Measurements from ENCODE around the gene POLDIP2.
A peak's percentile ranks its signal among the peaks of the same experiment; 100 is the strongest.

POLDIP2 gene

GRCh38 chr17:28335201-28335958 lies 21.9 kb downstream of the POLDIP2 start, which contains the start of the genes IFT20 and TNFAIP1:
TSS of gene IFT20 (minus strand) at chr17:28335472. CDS start at chr17:28331985, 3,487 bp downstream.
TSS of gene TNFAIP1 (plus strand) at chr17:28335761. CDS start at chr17:28339522, 3,761 bp downstream.
- DNase-seq: peak; percentile 93

- no peak for DNase-seq
Observed at GRCh38 chr17:28334666-28335200, 22.6 kb downstream of the POLDIP2 start.

DNA sequence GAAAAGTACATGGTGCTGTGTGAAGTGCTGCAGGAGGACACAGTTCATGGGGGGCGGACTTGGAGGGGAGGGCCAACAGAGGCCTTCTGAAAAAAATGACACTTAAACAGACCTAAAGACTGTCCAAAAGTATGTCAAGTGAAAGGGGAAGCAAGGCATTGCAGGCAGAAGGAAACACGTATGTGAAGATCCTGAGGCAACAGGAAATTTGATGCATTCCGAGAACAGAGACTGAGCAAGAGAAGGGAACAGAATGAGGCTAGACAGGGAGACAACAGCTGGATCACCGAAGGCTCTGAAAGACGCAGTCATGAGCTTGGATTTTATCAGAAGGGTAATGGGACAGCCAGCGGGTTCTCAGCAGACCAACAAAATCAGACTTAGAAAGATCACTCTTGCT lies 23.2 kb downstream of the POLDIP2 start:
- no peak for DNase-seq

GRCh38 chr17:28333083-28333746 lies 24.1 kb downstream of the POLDIP2 start:
- DNase-seq: no peak

GRCh38 chr17:28331891-28332420 lies 25.4 kb downstream of the POLDIP2 start:
- DNase-seq: no peak

DNA sequence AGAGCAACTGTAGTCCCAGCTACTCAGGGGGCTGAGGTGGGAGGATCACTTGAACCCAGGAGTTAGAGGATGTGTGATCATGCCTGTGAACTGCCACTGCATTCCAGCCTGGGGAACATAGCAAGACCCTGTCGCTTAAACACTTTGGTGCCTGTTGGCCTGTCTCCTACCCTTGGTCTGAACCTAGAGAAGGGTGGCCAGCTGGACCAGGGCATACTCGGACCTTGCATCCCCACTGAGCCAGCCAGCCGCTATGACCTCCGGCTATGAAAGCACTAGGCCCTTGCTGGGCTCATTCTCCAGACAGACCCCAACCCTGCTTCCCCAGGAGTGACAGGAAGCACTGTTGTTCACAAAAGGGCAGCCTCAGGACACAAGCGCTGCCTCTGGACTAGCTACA lies 26.7 kb downstream of the POLDIP2 start:
- no peak for DNase-seq

- DNase-seq: no peak
Observed at GRCh38 chr17:28328325-28328724, 29.0 kb downstream of the POLDIP2 start.

DNA sequence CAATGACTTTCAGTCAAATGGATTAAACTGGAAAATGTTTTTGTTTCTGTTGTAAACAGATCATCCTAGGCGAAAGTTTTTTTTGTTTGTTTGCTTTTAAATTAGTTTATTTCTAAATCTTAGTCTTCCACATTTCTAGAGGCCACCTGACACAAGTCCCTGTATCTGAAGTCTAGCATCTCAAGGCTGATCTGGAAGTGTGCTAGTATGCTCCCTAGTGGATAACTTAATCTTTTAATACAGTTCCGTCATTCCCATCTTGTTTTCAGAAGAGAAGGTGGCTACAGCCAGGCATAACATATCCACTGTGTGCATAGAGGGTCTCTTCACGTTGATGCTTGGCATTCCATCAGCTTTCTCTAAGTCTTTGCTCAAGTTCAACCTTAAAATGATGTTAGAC lies 29.6 kb downstream of the POLDIP2 start:
- DNase-seq: no peak

DNA sequence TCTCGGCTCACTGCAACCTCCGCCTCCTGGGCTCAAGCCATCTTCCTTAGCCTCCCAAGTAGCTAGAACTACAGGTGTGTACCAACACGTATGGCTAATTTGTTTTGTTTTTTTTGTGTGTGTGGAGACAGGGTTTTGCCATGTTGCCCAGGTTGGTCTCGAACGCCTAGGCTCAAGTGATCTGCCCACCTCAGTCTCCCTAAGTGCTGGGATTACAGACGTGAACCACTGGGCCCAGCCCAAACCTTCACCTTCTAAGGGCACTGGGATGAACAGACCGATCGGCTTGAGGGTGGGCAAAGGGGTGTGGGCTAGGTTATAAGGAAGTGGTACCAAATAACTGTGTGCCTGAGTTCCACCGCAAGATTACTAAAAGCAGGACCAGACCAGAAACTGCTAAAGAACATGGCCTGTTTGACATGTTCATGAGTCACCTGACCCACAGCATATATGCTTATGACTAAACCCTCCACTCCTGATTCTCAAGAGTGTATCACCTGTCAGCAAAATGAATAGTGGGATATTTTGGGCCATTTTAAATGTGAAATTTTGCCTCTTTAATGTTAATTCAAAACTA lies 30.2 kb downstream of the POLDIP2 start:
- DNase-seq: no peak

DNA sequence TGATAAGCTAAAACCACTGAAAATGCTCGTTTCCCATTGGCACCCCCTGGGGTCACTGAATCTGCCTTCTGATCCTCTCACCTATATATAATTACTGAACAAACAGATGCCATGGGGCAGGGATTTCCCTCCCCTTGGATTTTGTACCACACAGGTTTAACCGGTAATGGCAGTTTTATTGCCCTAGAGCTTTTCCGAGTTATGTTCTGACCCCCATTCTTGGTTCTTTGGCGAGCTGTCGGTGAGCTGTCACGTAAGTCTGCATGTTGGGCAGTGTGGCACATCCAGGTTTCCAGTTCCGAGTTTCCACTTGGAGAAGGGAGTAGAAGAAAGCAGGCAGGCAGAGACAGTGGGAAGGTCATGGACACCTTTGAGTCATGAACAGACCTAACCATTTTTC lies 31.2 kb downstream of the POLDIP2 start:
- DNase-seq: no peak

DNA sequence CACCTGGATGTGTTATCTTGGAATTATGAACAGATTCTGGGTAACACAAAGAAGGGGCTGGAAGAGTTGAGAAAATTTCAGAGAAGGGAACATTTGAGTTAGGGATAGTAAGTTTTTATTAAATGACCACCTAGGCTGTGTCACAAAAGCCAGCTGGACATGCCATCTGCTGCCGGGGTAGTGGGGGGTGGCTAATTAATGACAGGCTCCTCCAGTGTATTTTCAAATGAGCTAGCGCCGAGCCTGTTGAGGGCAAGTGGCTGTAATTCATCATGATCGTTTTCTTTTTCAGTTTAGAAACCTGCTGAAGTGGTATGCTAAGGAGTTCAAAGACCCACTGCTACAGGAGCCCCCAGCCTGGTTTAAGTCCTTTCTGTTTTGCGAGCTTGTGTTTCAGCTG lies 32.1 kb downstream of the POLDIP2 start:
- DNase-seq: no peak

- no peak for DNase-seq
Observed at GRCh38 chr17:28324781-28325180, 32.5 kb downstream of the POLDIP2 start.

- DNase-seq: no peak
Observed at GRCh38 chr17:28324267-28324745, 33.0 kb downstream of the POLDIP2 start.

DNA sequence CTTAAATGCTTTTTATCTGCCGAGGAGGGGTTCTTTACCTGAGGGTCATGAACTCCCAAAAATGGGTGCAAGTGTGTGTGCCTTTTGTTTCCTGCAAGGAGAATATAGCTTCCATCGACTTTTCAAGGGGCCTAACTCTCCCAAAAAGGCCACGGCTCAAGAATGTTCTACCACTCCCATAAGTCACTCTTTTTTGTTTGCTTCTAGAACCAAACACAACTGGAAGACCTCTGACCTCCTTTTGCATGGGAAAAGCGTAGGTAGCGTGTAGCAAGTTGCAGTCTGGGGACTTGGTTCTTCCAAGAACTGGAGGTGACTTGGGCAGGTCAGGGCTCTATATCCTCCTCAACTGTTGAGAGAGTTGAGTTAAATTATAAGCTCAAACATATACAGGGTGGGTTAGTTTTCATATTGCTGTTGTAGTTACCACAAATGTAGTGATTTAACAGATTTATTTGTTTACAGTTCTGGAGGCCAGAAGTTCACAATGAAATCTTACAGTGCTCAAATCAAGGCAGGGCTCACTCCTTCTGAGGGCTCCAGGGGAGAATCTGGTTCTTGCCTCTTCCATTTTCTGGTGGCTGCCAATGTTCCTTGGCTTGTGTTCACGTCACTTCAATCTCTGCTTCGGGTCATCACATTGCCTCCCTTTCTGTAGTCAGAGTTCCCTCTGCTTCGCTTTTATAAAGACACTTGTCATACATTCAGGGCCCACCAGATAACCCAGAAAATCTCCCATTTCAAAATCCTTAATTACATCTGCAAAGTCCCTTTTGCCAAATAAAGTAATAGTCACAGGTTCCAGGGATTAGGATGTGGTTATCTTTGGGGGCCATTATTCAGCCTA lies 36.9 kb downstream of the POLDIP2 start:
- DNase-seq: no peak

DNA sequence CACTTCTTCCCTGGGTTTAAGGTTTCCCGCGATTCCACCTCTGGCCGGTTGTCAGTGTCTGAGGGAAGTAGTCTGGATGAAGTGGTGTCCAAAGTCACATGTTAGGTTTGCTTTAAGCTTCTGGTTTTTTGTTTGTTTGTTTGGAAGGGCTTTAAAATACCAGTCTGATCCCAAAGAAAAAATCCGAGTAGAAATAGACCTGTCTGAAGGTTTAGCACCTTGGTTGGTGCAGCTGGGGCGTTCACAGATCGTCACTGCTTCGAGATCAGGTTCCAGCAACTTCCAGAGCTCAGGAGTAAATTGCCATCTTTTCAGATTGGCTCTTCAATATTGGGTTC lies 37.8 kb downstream of the POLDIP2 start:
- no peak for DNase-seq

DNA sequence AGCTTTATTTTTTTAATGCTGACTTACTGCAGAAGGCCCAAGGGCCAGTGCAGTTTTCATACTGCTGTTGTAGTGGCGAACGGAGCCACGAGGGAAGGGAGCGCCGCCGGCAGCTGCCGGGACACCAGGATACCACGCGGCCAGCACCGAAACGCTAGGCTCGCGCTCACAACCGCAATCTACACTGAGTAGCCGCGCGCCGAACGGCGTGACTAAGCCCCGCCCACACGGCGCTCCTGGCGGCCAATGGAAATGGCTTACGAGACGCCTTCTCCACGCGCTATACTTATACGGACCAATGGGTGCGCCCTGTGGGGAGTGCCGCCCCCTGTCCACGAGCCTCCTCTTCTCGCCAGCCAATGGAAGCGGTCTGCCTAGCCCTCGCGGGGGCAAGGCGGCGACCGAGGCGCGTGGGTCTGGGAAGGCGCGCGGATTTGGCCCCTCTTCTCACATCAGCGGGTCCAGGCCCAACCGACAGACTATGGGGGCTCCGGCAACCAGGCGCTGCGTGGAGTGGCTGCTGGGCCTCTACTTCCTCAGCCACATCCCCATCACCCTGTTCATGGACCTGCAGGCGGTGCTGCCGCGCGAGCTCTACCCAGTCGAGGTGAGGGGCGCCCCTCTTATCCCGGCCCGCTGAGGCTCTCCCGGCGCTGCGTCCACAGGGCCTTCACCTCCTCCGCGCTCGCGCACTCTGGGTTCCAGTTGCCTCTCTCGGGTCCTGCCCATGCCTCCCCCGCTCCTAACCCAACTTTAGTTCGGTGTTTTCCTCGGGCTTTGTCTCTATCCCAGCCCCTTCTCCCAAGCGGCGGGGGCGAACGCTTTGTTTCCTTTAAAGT lies 38.3 kb downstream of the POLDIP2 start, which contains the start of gene TMEM97:
TSS of gene TMEM97 (plus strand) at position 442 of the 839 bp plus-strand sequence. CDS start at position 482, 40 bp downstream.
- peak; percentile 87 for DNase-seq

DNA sequence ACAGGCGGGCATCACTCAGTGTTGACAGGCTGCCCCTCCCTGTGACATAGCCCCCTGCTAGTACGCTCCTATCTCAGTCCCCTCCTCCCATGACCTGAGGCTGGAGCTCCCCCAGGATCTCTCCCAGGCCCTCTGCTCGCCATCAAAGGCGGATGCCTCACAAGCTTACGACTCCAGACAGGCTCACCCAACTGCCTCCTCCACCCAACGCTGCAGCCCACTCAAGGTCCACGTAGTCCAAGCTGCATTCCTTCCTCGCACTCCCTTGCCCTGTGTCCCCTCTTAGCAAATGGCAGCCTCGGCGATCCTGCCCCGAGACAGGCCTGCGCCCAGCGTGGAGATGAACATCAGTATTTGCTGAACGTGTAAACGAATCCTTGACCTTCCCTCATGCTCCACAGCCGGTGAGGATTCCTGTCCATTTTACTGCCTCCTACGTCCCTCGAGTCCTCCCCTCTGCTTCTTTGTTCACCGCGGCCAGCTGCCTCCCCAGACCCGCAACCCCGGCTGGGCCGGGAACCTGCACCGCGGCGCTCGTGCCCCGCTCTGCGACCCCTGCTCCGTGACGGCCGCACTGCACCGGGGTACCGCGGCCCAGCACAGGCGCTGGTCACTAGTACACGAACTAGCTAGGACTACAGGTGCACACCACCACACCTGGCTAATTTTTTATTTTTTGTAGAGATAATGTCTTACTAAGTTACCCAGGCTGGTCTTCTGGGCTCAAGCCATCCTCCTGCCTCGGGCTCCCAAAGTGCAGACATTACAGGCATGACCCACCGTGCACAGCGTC lies 39.2 kb downstream of the POLDIP2 start:
- no peak for DNase-seq

DNA sequence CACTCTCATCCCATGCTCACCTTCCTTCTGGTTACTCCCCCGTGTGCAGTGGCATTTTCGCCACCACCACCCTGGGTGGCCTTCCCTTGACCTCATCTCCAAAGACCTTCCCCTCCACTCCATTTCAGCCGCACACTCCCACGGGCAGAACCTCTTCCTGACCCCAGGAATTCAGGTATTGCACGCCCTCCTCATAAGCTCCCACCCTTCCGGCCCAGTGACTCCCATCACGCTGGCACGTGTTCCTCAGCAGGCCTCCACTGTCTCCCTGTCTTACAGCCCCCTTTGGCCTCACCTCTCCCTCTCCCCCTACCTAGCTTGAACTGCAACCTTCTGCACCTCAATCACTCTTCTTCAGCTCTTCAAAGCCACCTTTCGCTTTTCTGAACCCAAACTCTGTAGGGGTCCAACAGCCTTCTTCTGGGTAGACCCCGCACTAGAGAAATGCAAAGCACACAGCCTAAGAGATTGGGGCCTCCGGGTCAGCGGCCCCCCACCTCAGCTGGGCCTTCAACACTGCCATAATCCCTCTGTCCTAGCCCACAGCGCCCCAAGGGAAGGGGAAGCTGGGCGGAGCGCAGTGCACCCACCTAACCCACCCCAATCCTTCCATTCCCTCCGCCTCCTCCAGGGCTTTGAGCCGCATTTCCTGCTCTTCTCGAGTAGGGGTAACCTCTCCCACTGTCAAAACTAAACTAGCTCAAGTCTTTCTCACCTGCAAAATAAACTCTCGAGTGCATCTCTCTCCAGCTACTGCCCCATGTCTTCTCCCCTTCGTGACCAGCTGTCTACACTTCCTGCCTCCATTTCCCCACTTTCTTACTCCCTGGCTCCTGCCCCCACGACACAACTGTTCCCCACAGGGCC lies 40.0 kb downstream of the POLDIP2 start:
- DNase-seq: no peak

All from NCI-H2227 treated with DMSO at 0.1 percent for 48 hours (cell line).